Measurements from ENCODE around the gene CCDC136. TPM values are rescaled to one million over a fixed set of nuclear protein-coding genes. Genes with fewer than 3 reads are reported as not detected.

The CCDC136 gene
- total RNA-seq, 1 donor from 2014 or later = 39.1 TPM

DNA sequence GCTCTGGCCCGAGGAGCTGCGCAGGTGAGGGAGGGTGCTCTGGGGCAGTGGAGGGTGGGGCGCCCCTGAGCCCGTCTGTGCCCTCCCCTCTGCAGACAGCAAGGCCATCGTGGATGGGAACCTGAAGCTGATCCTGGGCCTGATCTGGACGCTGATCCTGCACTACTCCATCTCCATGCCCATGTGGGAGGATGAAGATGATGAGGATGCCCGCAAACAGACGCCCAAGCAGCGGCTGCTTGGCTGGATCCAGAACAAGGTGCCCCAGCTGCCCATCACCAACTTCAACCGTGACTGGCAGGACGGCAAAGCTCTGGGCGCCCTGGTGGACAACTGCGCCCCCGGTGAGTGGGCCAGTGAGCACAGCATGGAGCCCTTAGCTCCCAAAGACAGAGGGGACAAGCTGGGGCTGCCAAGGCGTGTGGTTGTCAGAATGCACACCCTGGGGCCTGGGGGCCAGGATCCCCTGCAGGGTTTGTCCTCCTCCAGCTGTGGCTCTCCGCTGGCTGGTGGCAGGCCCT, 43.5 kb downstream of the CCDC136 start:
- TF ChIP-seq, protein P1, sequence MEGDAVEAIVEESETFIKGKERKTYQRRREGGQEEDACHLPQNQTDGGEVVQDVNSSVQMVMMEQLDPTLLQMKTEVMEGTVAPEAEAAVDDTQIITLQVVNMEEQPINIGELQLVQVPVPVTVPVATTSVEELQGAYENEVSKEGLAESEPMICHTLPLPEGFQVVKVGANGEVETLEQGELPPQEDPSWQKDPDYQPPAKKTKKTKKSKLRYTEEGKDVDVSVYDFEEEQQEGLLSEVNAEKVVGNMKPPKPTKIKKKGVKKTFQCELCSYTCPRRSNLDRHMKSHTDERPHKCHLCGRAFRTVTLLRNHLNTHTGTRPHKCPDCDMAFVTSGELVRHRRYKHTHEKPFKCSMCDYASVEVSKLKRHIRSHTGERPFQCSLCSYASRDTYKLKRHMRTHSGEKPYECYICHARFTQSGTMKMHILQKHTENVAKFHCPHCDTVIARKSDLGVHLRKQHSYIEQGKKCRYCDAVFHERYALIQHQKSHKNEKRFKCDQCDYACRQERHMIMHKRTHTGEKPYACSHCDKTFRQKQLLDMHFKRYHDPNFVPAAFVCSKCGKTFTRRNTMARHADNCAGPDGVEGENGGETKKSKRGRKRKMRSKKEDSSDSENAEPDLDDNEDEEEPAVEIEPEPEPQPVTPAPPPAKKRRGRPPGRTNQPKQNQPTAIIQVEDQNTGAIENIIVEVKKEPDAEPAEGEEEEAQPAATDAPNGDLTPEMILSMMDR (IDR thresholded peaks at IDR 0.05; ENCODE audit: unreplicated experiment) = no peak
- H3K9me3 Mint-ChIP-seq = no peaks in the 10 kb centered on the region
- H3K27ac Mint-ChIP-seq = no peak overlapping the region
- peaks cover 37% of the 10 kb centered on the region for H3K4me1 Mint-ChIP-seq
- no peak overlapping the region for H3K4me3 Mint-ChIP-seq
- DNase-seq (ENCODE audit: low spot score in 2 of 2, unreplicated experiment in 2 of 2) = no peak
- H3K27me3 Mint-ChIP-seq (ENCODE audit: low read depth) = peaks cover 7% of the 10 kb centered on the region
- peaks cover 15% of the 10 kb centered on the region for H3K36me3 Mint-ChIP-seq

DNA sequence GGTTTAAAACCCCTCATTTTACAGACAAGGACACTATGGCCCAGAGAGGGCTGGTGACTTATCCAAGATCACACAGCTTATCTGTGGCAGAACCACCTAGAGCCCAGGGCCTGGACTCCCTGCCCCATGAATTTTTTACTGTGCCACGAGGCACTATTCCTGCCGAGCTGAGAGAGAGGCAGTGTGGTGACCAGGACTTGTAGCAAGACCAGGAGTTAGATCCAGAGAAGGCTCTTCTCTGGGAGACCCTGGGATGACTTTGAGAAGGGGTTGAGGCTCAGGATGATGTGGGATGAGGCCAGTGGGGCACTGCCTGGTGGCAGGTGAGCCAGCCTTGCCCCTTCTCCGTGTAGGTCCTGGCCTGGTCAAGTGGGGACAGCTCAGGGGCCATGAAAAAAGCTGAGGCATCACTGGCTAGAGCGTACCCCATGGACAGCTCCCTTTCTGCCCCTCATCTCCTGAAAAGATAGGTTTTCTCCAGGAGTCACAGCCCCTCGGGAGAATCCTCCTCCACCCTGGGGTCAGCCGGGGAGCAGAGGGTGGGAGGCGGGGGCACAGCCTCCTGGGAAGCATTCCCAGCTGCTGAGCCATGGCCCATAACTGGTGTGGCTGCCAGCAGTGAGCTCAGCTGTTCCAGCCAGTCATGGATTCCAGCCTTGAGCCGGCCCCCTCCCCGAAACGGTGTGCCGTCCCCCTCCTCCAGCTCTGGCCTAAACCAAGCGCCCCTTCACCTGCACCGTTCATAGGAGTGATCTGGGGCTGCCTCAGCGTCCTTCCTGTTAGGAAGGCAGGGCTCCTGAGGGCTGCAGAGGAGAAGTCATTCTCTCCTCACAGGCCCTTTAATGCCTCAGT, 44.2 kb downstream of the CCDC136 start:
- Mint-ChIP-seq H3K9me3 (no peaks in the 10 kb centered on the region), H3K4me1 (peaks cover 32% of the 10 kb centered on the region), H3K36me3 (peaks cover 15% of the 10 kb centered on the region), H3K27me3 (ENCODE audit: low read depth) (peaks cover 2% of the 10 kb centered on the region), H3K4me3 (no peak overlapping the region), H3K27ac (no peak overlapping the region)
- TF ChIP-seq, protein P1 (IDR thresholded peaks at IDR 0.05; ENCODE audit: unreplicated experiment) = no peak
- no peak for DNase-seq (ENCODE audit: low spot score in 2 of 2, unreplicated experiment in 2 of 2)

DNA sequence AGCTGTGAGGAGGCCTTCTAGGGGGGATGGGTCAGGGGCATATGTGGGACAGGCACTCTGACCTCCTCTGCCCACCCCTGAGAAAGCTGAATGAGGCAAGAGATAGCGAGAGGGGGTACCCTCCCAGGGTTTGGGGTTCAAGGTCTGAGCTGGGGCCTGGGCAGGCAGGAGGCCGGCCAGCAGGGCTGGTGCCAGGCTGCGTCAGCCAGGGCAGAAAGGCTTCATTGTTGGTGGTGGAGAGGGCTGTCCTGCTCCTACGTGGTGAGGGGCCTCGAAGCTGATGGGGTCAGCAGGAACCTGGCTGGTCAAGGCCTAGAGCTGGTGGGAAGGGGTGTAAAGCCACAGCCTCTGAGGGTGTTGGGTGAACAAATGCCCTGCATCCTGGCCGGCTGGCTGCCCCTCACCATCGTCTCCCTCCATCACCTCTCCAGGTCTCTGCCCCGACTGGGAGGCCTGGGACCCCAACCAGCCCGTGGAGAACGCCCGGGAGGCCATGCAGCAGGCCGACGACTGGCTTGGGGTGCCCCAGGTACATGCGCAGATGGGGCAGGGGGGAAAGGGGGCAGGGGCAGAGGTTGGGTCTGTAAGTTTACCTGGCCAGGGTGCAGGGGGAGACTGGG, 45.1 kb downstream of the CCDC136 start:
- DNase-seq (ENCODE audit: low spot score in 2 of 2, unreplicated experiment in 2 of 2) = no peak
- Mint-ChIP-seq H3K9me3 (no peaks in the 10 kb centered on the region), H3K4me3 (no peak overlapping the region), H3K36me3 (peaks cover 17% of the 10 kb centered on the region), H3K27ac (no peak overlapping the region), H3K27me3 (ENCODE audit: low read depth) (no peaks in the 10 kb centered on the region), H3K4me1 (peaks cover 25% of the 10 kb centered on the region)
- TF ChIP-seq, protein P1 (IDR thresholded peaks at IDR 0.05; ENCODE audit: unreplicated experiment) = no peak

DNA sequence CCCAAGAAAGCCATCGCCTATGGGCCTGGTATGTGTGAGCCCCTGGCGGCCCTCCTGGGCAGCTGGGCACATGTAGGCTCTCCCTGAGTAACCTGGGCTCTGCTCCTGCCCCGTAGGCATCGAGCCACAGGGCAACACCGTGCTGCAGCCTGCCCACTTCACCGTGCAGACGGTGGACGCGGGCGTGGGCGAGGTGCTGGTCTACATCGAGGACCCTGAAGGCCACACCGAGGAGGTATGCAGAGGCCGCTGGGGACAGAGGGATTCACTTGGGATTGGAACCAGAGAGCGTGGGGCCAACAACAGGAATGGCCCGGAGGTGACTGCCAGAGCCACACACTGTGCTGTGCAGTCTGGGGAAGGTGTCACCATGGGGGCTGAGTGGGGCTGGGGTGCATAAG, 45.8 kb downstream of the CCDC136 start:
- Mint-ChIP-seq H3K9me3 (no peaks in the 10 kb centered on the region), H3K4me3 (no peak overlapping the region), H3K27me3 (ENCODE audit: low read depth) (no peaks in the 10 kb centered on the region), H3K4me1 (peaks cover 20% of the 10 kb centered on the region), H3K36me3 (peaks cover 17% of the 10 kb centered on the region), H3K27ac (no peak overlapping the region)
- TF ChIP-seq, protein P1 (IDR thresholded peaks at IDR 0.05; ENCODE audit: unreplicated experiment) = no peak
- DNase-seq (ENCODE audit: low spot score in 2 of 2, unreplicated experiment in 2 of 2) = no peak

DNA sequence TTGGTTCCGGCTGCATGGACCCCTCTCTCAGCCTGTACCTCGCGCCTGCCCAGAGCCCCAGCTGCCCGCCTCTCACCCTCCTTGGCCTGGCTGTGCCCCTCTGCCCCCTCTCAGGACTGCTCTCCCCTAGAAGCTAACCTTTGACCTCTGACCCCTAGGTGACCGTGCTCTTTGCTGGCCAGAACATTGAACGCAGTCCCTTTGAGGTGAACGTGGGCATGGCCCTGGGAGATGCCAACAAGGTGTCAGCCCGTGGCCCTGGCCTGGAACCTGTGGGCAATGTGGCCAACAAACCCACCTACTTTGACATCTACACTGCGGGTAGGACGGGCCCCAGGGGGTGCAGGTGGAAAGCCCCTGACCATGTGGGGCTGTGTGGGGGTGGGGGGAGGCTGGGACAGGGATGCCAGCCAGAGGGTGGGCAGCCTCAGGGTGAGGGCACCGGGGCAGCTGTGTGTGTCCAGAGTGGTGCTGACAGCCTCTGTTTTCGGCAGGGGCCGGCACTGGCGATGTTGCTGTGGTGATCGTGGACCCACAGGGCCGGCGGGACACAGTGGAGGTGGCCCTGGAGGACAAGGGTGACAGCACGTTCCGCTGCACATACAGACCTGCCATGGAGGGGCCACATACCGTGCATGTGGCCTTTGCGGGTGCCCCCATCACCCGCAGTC, 46.5 kb downstream of the CCDC136 start:
- Mint-ChIP-seq H3K36me3 (peaks cover 17% of the 10 kb centered on the region), H3K27ac (no peak overlapping the region), H3K4me1 (peaks cover 16% of the 10 kb centered on the region), H3K4me3 (no peak overlapping the region), H3K9me3 (no peaks in the 10 kb centered on the region), H3K27me3 (ENCODE audit: low read depth) (no peaks in the 10 kb centered on the region)
- TF ChIP-seq, protein P1 (IDR thresholded peaks at IDR 0.05; ENCODE audit: unreplicated experiment) = no peak
- no peak for DNase-seq (ENCODE audit: low spot score in 2 of 2, unreplicated experiment in 2 of 2)
